H9 (cell line): ENCODE data around the gene CASP6. TPM values are rescaled to one million over a fixed set of nuclear protein-coding genes. Genes with fewer than 3 reads are reported as not detected.

Experiments
- DNase-seq: peaks from one replicate; pipeline ENCODE4 v3.0.0-alpha.2; 2017
- H2AFZ ChIP-seq: one replicate; pipeline ENCODE4 v1.6.1; 2013; ENCODE audit warnings: mild to moderate bottlenecking, low read length, control low read depth, moderate library complexity
- H2AK5ac ChIP-seq: 2 replicates; pipeline ENCODE4 v1.6.1; 2013; ENCODE audit warnings: low read length, control low read depth, mixed read lengths; ENCODE audit not compliant: insufficient read length
- H2BK120ac ChIP-seq: one replicate; pipeline ENCODE4 v1.6.1; 2013; ENCODE audit warnings: low read depth, mild to moderate bottlenecking, low read length, control low read depth, inconsistent platforms; ENCODE audit not compliant: poor library complexity, severe bottlenecking
- H2BK12ac ChIP-seq: 2 replicates; pipeline ENCODE4 v1.6.1; 2013; ENCODE audit warnings: low read length, control low read depth, mixed read lengths, low read depth; ENCODE audit not compliant: insufficient read length
- H2BK15ac ChIP-seq: 2 replicates; pipeline ENCODE4 v1.6.1; 2013; ENCODE audit warnings: low read depth, low read length, control low read depth
- H2BK20ac ChIP-seq: one replicate; pipeline ENCODE4 v1.6.1; 2013; ENCODE audit warnings: low read depth, mild to moderate bottlenecking, low read length, control low read depth, inconsistent platforms; ENCODE audit not compliant: poor library complexity, severe bottlenecking
- H2BK5ac ChIP-seq: 2 replicates; pipeline ENCODE4 v1.6.1; 2013; ENCODE audit warnings: low read length, control low read depth, mixed read lengths; ENCODE audit not compliant: insufficient read length
- H3K14ac ChIP-seq: 2 replicates; pipeline ENCODE4 v1.6.1; 2013; ENCODE audit warnings: low read length, control low read depth; ENCODE audit not compliant: insufficient read depth
- H3K18ac ChIP-seq: 2 replicates; pipeline ENCODE4 v1.6.1; 2013; ENCODE audit warnings: low read depth, mild to moderate bottlenecking, mixed read lengths, low read length, control low read depth; ENCODE audit not compliant: insufficient read length
- H3K23ac ChIP-seq: 2 replicates; pipeline ENCODE4 v1.6.1; 2013; ENCODE audit warnings: low read length, control low read depth, mixed read lengths, low read depth; ENCODE audit not compliant: insufficient read length
- H3K23me2 ChIP-seq: 2 replicates; pipeline ENCODE4 v1.6.1; 2013; ENCODE audit warnings: low read depth, mild to moderate bottlenecking, mixed read lengths, low read length, control low read depth; ENCODE audit not compliant: insufficient read length, poor library complexity, severe bottlenecking
- H3K27ac ChIP-seq: 2 replicates; pipeline ENCODE4 v1.5.1; 2013; ENCODE audit warnings: low read length, control low read depth, mixed read lengths, low read depth; ENCODE audit not compliant: insufficient read length
- H3K27me3 ChIP-seq: 2 replicates; pipeline ENCODE4 v1.6.1; 2013; ENCODE audit warnings: low read length, control low read depth, inconsistent platforms; ENCODE audit not compliant: insufficient read depth
- H3K4ac ChIP-seq: 2 replicates; pipeline ENCODE4 v1.6.1; 2013; ENCODE audit warnings: low read depth, mild to moderate bottlenecking, control low read depth, inconsistent platforms, low read length, moderate library complexity
- H3K4me1 ChIP-seq: 2 replicates; pipeline ENCODE4 v1.6.1; 2013; ENCODE audit warnings: low read length, control low read depth, inconsistent platforms; ENCODE audit not compliant: insufficient read depth
- H3K4me2 ChIP-seq: 2 replicates; pipeline ENCODE4 v1.6.1; 2013; ENCODE audit warnings: low read length, control low read depth, mixed read lengths; ENCODE audit not compliant: insufficient read length, insufficient read depth
- H3K56ac ChIP-seq: 2 replicates; pipeline ENCODE4 v1.6.1; 2013; ENCODE audit warnings: low read depth, mild to moderate bottlenecking, mixed read lengths, low read length, control low read depth; ENCODE audit not compliant: insufficient read length
- H3K79me1 ChIP-seq: 2 replicates; pipeline ENCODE4 v1.6.1; 2013; ENCODE audit warnings: low read depth, mild to moderate bottlenecking, moderate library complexity, low read length, control low read depth, inconsistent platforms; ENCODE audit not compliant: insufficient read depth, poor library complexity, severe bottlenecking
- H3K79me2 ChIP-seq: 2 replicates; pipeline ENCODE4 v1.6.1; 2013; ENCODE audit warnings: low read length, control low read depth, inconsistent platforms; ENCODE audit not compliant: insufficient read depth
- H3K9ac ChIP-seq: 2 replicates; pipeline ENCODE4 v1.6.1; 2013; ENCODE audit warnings: low read length, control low read depth, mixed read lengths; ENCODE audit not compliant: insufficient read length; ENCODE audit errors: extremely low read depth
- H3K9me3 ChIP-seq: one replicate; pipeline ENCODE4 v1.6.1; 2013; ENCODE audit warnings: low read depth, low read length, inconsistent platforms; ENCODE audit not compliant: control insufficient read depth
- H3T11ph ChIP-seq: one replicate; pipeline ENCODE4 v1.6.1; 2013; ENCODE audit warnings: mild to moderate bottlenecking, low read length, control low read depth, inconsistent platforms
- H4K20me1 ChIP-seq: one replicate; pipeline ENCODE4 v1.6.1; 2013; ENCODE audit not compliant: control insufficient read depth, insufficient read length, insufficient read depth
- H4K5ac ChIP-seq: 2 replicates; pipeline ENCODE4 v1.6.1; 2013; ENCODE audit warnings: low read depth, mild to moderate bottlenecking, mixed read lengths, low read length, control low read depth; ENCODE audit not compliant: insufficient read length
- H4K8ac ChIP-seq: replicated peaks from 2 replicates; pipeline ENCODE4 v1.6.1; 2013; ENCODE audit warnings: low read length, control low read depth, mixed read lengths, low read depth; ENCODE audit not compliant: insufficient read length
- H4K91ac ChIP-seq: 2 replicates; pipeline ENCODE4 v1.6.1; 2013; ENCODE audit warnings: low read depth, mild to moderate bottlenecking, moderate library complexity, mixed read lengths, low read length, control low read depth; ENCODE audit not compliant: insufficient read length
- H3K27ac Mint-ChIP-seq, 3 experiments: 2 replicates in 2 of 3; 3 replicates in 1 of 3; pipeline ENCODE4 v1.8.0; 2020 to 2021; ENCODE audit warnings: mixed read lengths in 3 of 3, mild to moderate bottlenecking in 1 of 3, moderate library complexity in 1 of 3
- H3K27me3 Mint-ChIP-seq: 2 replicates; pipeline ENCODE4 v1.8.0; 2021; ENCODE audit warnings: low read depth, mild to moderate bottlenecking, moderate library complexity, mixed read lengths
- H3K36me3 Mint-ChIP-seq, 3 experiments: 2 replicates in 2 of 3; 3 replicates in 1 of 3; pipeline ENCODE4 v1.8.0; 2020 to 2021; ENCODE audit warnings: low read depth in 3 of 3, mixed read lengths in 3 of 3; ENCODE audit not compliant: insufficient read depth in 1 of 3
- H3K4me1 Mint-ChIP-seq, 2 experiments: 2 replicates each; pipeline ENCODE4 v1.8.0; 2020; ENCODE audit warnings: mixed read lengths in 2 of 2
- H3K4me3 Mint-ChIP-seq, 2 experiments: 2 replicates in 1 of 2; 3 replicates in 1 of 2; pipeline ENCODE4 v1.8.0; 2020 to 2021; ENCODE audit warnings: mild to moderate bottlenecking in 2 of 2, mixed read lengths in 2 of 2, moderate library complexity in 1 of 2
- H3K9me3 Mint-ChIP-seq, 2 experiments: 2 replicates in 1 of 2; 3 replicates in 1 of 2; pipeline ENCODE4 v1.8.0; 2020; ENCODE audit warnings: mild to moderate bottlenecking in 2 of 2, mixed read lengths in 2 of 2, moderate library complexity in 1 of 2
- WGBS: extraction: QIAGEN DNeasy Blood & Tissue Kit; methylation state at CpG from one replicate; pipeline ENCODE4 v1.1.7; 2013; ENCODE audit warnings: missing lambda C conversion rate, low lambda C conversion rate, mixed read lengths; ENCODE audit not compliant: insufficient read length; ENCODE audit errors: extremely low coverage; 5-methylcytosine and 5-hydroxymethylcytosine counted together
- total RNA-seq: library from RNA; stranded (reverse); gene quantifications from 2 replicates; pipeline ENCODE4 v1.2.1, GENCODE V29; 2021
- TF ChIP-seq, protein P1 (sequence below): fragments of 200-600 bp; sonication (generic); conservative IDR thresholded peaks from 3 replicates; pipeline ENCODE4 v1.8.0; 2021; ENCODE audit warnings: antibody characterized with exemption, mild to moderate bottlenecking

Gene CASP6
- total RNA-seq, 1 experiment from 2014 or later, result 25.2 TPM

DNA sequence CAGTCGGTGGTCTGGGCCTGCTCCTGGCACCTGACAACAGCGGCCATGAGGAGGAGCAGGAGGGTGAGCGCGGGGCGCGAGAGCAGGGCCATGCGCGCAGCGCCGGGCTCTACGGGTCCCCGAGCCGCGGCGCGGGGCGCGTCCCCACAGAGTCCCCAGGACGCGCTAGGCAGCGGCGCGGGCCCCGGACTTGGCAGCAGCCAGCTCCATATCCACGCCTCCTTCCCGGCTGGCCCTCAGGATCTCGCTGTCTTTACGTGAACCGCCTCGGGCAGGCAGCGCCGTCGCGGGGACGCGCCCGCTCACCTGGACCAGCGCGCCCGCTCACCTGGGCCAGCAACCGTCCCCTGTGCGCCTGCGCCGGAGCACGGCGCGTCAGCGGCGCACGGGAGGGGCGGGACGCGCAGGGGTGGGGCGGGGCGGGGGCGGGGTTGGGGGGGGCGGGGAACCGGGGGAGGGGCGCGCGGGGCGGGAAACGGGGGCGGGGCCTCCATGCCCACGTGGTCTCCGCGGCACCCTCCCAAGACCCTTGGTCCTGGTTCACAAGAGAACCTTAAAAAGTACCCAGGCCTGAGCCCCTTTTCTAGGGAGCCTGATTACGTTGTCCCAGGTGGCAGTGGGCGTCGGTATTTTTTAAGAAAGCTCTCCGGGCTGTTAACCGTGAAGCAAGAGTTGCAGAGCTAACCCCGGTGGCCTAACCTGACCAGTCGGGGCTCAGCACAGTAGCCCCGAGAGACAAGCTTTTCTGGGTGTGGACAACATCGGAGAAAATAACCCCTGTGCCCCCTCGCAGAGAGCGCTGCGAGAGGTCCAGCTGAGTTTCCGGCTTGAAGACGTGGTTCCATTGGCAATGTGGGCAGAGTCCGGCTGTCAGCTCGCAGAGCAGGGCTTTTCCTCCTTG is 26.7 kb upstream of the CASP6 start, which contains the start of gene PLA2G12A:
Gene PLA2G12A (minus strand): TSS at position 353 of the 901 bp plus-strand sequence. CDS start 261 bp downstream, at position 92.
- H3K36me3 Mint-ChIP-seq, result peaks cover 1 to 14% (median 7%) of the 10 kb centered on the region in 3 experiments; a peak in 6 of 7 replicates
- Histone ChIP-seq H4K5ac (no peak within 1 kb of the TSS), H4K20me1 (no peaks in the 10 kb centered on the region), H3K27ac (peak within 1 kb of the TSS; percentile 25), H3K14ac (peak within 1 kb of the TSS; percentile 21), H3K79me2 (peaks cover 11% of the 10 kb centered on the region; the same call in 1 of the 2 replicates), H2BK12ac (no peak within 1 kb of the TSS), H2BK5ac (no peak within 1 kb of the TSS), H3T11ph (no peak within 1 kb of the TSS), H2AFZ (peak within 1 kb of the TSS; percentile 33), H3K4me2 (peak within 1 kb of the TSS; percentile 100), H3K23ac (peak within 1 kb of the TSS; percentile 71), H3K56ac (no peak within 1 kb of the TSS), H3K9me3 (no peaks in the 10 kb centered on the region), H3K23me2 (peaks cover 4% of the 10 kb centered on the region), H3K79me1 (no peaks in the 10 kb centered on the region), H2BK20ac (no peak within 1 kb of the TSS), H3K4ac (no peak within 1 kb of the TSS), H4K91ac (no peak within 1 kb of the TSS), H3K27me3 (no peaks in the 10 kb centered on the region), H2BK15ac (no peak within 1 kb of the TSS), H3K9ac (peak within 1 kb of the TSS; percentile 96), H3K4me1 (no peaks in the 10 kb centered on the region), H2BK120ac (no peak within 1 kb of the TSS), H2AK5ac (no peak within 1 kb of the TSS), H4K8ac (no peak within 1 kb of the TSS), H3K18ac (peak within 1 kb of the TSS; percentile 0)
- peak within 1 kb of the TSS; percentile 94 to 97 (median 95) for H3K27ac Mint-ChIP-seq
- peak; percentile 92 for DNase-seq
- H3K4me1 Mint-ChIP-seq, result peaks cover 12 to 14% of the 10 kb centered on the region in 2 experiments
- no peaks in the 10 kb centered on the region for H3K27me3 Mint-ChIP-seq
- H3K4me3 Mint-ChIP-seq, result peak within 1 kb of the TSS; percentile 94 to 95
- WGBS, result no CpG with 5 or more reads among the region's 83 CpGs
- TF ChIP-seq, protein P1, sequence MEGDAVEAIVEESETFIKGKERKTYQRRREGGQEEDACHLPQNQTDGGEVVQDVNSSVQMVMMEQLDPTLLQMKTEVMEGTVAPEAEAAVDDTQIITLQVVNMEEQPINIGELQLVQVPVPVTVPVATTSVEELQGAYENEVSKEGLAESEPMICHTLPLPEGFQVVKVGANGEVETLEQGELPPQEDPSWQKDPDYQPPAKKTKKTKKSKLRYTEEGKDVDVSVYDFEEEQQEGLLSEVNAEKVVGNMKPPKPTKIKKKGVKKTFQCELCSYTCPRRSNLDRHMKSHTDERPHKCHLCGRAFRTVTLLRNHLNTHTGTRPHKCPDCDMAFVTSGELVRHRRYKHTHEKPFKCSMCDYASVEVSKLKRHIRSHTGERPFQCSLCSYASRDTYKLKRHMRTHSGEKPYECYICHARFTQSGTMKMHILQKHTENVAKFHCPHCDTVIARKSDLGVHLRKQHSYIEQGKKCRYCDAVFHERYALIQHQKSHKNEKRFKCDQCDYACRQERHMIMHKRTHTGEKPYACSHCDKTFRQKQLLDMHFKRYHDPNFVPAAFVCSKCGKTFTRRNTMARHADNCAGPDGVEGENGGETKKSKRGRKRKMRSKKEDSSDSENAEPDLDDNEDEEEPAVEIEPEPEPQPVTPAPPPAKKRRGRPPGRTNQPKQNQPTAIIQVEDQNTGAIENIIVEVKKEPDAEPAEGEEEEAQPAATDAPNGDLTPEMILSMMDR, result no peak
- no peaks in the 10 kb centered on the region for H3K9me3 Mint-ChIP-seq
